Measurements from ENCODE around the gene HESX1. TPM values are rescaled to one million over a fixed set of nuclear protein-coding genes. Genes with fewer than 3 reads are reported as not detected.

Gene HESX1
- polyA plus RNA-seq, 1 donor from 2014 or later, result 4.8 TPM

DNA sequence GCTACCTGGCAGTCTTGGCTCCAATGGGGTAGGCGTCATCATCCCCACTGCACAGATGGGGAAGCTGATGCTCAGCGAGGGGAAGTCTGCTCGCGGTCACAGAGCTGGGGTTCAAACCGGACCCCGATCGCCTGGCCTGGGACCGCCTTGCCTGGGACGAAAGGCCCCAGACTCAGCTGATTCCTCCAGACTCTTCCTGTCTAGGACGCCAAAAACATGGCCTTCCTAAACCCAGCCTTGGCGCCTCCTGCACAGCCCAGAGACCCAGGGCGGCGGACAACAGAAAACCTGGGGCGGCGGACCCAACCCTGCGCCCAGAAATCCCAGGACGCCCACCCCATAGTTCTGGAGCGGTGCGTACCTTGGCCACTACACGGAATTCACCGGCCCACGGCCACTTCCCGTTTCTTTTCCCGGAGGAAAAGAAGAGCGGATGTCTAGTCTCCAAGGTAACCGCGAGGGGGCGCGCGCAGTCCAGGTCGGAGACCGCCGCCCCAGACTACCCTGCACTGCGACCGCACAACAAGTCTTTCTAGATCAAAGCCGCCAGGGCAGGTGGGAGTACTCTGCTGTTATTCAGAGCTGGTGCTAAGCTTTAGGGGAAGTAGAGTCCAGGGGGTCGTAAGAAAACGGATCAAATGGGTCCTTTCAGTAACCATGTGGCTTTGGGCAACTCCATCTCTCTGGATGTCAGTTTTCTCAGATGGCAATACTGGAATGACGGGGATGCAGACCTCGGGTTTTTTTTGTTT, 29.7 kb downstream of the HESX1 start:
- Histone ChIP-seq H3K27me3 (ENCODE audit: insufficient read depth, low read depth, low read length) (no peaks in the 10 kb centered on the region), H3F3A (ENCODE audit: insufficient read depth, low read length, poor library complexity, severe bottlenecking) (no peaks in the 10 kb centered on the region), H3K27ac (ENCODE audit: low read length) (no peak overlapping the region), H4K20me1 (ENCODE audit: insufficient read depth) (no peaks in the 10 kb centered on the region), H3K36me3 (ENCODE audit: insufficient read depth, low read length) (no peaks in the 10 kb centered on the region), H3K4me2 (ENCODE audit: low read length) (no peak overlapping the region), H3K4me3 (ENCODE audit: low read length) (peak overlapping the region; percentile 42), H3K79me2 (replicated peaks; ENCODE audit: insufficient read depth, low read length) (no peaks in the 10 kb centered on the region), H3K9me2 (ENCODE audit: insufficient read depth, low read length) (no peaks in the 10 kb centered on the region), H3K9me3 (ENCODE audit: low read length) (no peaks in the 10 kb centered on the region), H3K9ac (ENCODE audit: low read length) (no peak overlapping the region), H2AFZ (ENCODE audit: low read depth, low read length) (no peak overlapping the region)
- TF ChIP-seq SMC3 (conservative IDR thresholded peaks at IDR 0.05; ENCODE audit: poor library complexity), result peak; percentile 75
- no peak for TF ChIP-seq EZH2 (IDR thresholded peaks at IDR 0.05; ENCODE audit: borderline replicate concordance, insufficient read depth, low read length, poor library complexity, severe bottlenecking)
- peak; percentile 78 for TF ChIP-seq RAD21 (conservative IDR thresholded peaks at IDR 0.05)
- TF ChIP-seq, protein P1, sequence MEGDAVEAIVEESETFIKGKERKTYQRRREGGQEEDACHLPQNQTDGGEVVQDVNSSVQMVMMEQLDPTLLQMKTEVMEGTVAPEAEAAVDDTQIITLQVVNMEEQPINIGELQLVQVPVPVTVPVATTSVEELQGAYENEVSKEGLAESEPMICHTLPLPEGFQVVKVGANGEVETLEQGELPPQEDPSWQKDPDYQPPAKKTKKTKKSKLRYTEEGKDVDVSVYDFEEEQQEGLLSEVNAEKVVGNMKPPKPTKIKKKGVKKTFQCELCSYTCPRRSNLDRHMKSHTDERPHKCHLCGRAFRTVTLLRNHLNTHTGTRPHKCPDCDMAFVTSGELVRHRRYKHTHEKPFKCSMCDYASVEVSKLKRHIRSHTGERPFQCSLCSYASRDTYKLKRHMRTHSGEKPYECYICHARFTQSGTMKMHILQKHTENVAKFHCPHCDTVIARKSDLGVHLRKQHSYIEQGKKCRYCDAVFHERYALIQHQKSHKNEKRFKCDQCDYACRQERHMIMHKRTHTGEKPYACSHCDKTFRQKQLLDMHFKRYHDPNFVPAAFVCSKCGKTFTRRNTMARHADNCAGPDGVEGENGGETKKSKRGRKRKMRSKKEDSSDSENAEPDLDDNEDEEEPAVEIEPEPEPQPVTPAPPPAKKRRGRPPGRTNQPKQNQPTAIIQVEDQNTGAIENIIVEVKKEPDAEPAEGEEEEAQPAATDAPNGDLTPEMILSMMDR (IDR thresholded peaks at IDR 0.05; ENCODE audit: poor library complexity, severe bottlenecking), result peak; percentile 77

GRCh38 chr3:57169108-57169507, 30.7 kb downstream of the HESX1 start:
- H3K36me3 ChIP-seq (ENCODE audit: insufficient read depth, low read length), result no peaks in the 10 kb centered on the region
- H3F3A ChIP-seq (ENCODE audit: insufficient read depth, low read length, poor library complexity, severe bottlenecking), result no peaks in the 10 kb centered on the region
- no peaks in the 10 kb centered on the region for H4K20me1 ChIP-seq (ENCODE audit: insufficient read depth)
- no peaks in the 10 kb centered on the region for H3K9me3 ChIP-seq (ENCODE audit: low read length)
- H3K4me2 ChIP-seq (ENCODE audit: low read length), result no peak overlapping the region
- no peak overlapping the region for H3K9ac ChIP-seq (ENCODE audit: low read length)
- no peak overlapping the region for H2AFZ ChIP-seq (ENCODE audit: low read depth, low read length)
- H3K27ac ChIP-seq (ENCODE audit: low read length), result no peak overlapping the region
- H3K4me3 ChIP-seq (ENCODE audit: low read length), result no peak overlapping the region
- H3K79me2 ChIP-seq (replicated peaks; ENCODE audit: insufficient read depth, low read length), result peaks cover 7% of the 10 kb centered on the region
- H3K27me3 ChIP-seq (ENCODE audit: insufficient read depth, low read depth, low read length), result no peaks in the 10 kb centered on the region
- TF ChIP-seq REST (IDR thresholded peaks at IDR 0.05; ENCODE audit: borderline replicate concordance), result no peak
- no peaks in the 10 kb centered on the region for H3K9me2 ChIP-seq (ENCODE audit: insufficient read depth, low read length)

GRCh38 chr3:57168151-57168550, 31.6 kb downstream of the HESX1 start:
- no peaks in the 10 kb centered on the region for H3K9me3 ChIP-seq (ENCODE audit: low read length)
- H3F3A ChIP-seq (ENCODE audit: insufficient read depth, low read length, poor library complexity, severe bottlenecking), result no peaks in the 10 kb centered on the region
- no peaks in the 10 kb centered on the region for H3K9me2 ChIP-seq (ENCODE audit: insufficient read depth, low read length)
- H3K4me3 ChIP-seq (ENCODE audit: low read length), result no peak overlapping the region
- no peaks in the 10 kb centered on the region for H3K27me3 ChIP-seq (ENCODE audit: insufficient read depth, low read depth, low read length)
- H3K9ac ChIP-seq (ENCODE audit: low read length), result no peak overlapping the region
- no peaks in the 10 kb centered on the region for H3K36me3 ChIP-seq (ENCODE audit: insufficient read depth, low read length)
- TF ChIP-seq EP300 (conservative IDR thresholded peaks at IDR 0.05; ENCODE audit: poor library complexity, severe bottlenecking), result no peak
- TF ChIP-seq POLR2AphosphoS5 (IDR thresholded peaks at IDR 0.05), result no peak
- TF ChIP-seq EZH2 (IDR thresholded peaks at IDR 0.05; ENCODE audit: borderline replicate concordance, insufficient read depth, low read length, poor library complexity, severe bottlenecking), result no peak
- TF ChIP-seq MXI1 (conservative IDR thresholded peaks at IDR 0.05; ENCODE audit: poor library complexity, severe bottlenecking), result no peak
- no peak for TF ChIP-seq REST (IDR thresholded peaks at IDR 0.05; ENCODE audit: borderline replicate concordance)
- TF ChIP-seq, protein P1 (IDR thresholded peaks at IDR 0.05; ENCODE audit: poor library complexity, severe bottlenecking), result no peak
- no peak for TF ChIP-seq TAF1 (IDR thresholded peaks at IDR 0.05; ENCODE audit: low read depth)
- no peak for TF ChIP-seq SMC3 (conservative IDR thresholded peaks at IDR 0.05; ENCODE audit: poor library complexity)
- no peak for TF ChIP-seq RAD21 (conservative IDR thresholded peaks at IDR 0.05)
- H3K79me2 ChIP-seq (replicated peaks; ENCODE audit: insufficient read depth, low read length), result peaks cover 15% of the 10 kb centered on the region
- H4K20me1 ChIP-seq (ENCODE audit: insufficient read depth), result no peaks in the 10 kb centered on the region
- H3K4me2 ChIP-seq (ENCODE audit: low read length), result no peak overlapping the region
- H3K27ac ChIP-seq (ENCODE audit: low read length), result no peak overlapping the region
- H2AFZ ChIP-seq (ENCODE audit: low read depth, low read length), result no peak overlapping the region
